ENCODE results near the gene RUNX1. TPM values are rescaled to one million over a fixed set of nuclear protein-coding genes. Genes with fewer than 3 reads are reported as not detected.

Gene RUNX1
- total RNA-seq, 1 donor from 2014 or later: 2.0 TPM

DNA sequence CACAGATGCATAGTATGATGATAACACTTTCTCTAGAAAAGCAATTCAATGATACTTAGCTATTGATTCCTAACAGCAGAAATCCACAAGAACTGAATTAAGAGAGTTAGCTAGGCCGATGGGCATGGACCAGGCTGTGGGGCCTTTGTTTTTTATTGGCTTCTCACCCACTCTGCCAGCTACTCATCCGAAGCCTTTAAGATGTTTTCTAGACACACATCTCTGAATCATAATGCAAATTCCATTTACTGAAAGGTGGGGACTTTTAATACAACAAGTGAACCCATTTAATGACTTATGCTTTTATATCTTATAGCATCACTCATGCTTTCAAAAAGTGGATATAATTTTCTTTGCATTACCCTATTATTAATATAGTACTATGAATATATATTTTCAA, 170.2 kb downstream of the RUNX1 start:
- DNase-seq: no peak

DNA sequence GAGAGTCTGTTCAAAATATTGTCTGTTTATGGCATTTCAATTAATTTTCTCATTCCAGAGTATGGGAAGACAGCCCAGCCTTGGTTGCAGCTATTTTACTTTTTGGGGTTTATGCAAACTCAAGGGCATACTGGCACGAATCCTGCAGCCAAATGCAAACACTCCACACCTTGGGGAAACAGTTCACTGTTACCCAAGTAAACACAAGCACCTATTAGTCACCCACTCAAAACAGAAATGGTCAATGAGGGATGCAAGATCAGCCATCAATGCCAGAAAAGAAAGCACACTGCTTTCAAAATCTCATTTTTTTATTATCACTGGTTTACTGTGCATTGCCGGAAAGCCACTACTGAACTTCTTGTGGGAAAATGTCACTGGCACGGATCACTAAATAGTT, 170.6 kb downstream of the RUNX1 start:
- DNase-seq: no peak

DNA sequence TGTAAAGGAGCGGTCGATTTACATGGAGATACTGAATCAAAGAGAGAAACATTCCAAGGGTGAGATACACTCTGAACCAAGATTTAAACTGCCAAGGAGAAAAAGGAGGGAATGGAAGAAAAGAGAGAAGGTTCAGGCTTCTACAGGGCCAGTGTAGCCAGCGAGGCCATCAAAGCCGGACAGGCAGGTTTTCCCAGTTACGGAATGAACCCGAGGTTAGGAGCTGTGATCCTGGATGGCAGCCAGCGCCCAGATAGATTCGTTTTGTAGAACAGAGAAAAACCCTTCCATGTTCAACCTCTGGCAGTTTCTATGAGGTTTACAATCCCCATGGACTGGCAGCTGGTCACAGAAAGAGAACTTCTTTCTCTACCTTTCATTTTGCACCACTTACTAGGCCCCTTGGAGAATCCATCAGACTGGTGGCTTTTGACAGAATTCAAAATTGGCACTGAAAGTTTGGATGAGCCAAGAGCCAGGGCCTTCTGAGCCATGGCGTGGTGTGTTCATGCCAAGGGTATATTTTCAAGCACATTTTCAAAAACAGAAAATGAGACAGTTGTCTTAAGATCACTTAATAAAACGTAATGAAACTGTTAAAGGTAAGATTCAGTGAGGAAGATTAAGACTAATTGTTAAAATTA, 171.5 kb downstream of the RUNX1 start:
- no peak for DNase-seq

DNA sequence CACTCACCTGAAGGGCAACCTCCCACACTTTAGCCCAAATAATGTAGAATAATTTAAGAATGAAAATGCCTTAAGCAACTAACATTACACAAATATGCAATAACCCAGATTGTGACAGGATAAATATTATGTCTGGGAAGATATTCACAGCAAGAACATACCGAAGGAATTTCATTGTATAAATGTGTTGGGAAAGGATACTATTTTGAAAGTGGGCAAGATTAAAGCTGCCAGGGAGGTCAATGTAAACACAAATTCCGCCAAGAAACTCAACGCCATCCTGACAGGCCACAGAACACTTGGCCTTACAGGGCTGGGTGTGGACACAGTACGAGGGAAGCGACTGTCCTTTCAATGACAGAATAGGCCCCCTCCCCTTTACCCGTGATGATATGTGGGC, 173.3 kb downstream of the RUNX1 start:
- no peak for DNase-seq

- no peak for DNase-seq
Measured at GRCh38 chr21:34874684-34875513, 174.2 kb downstream of the RUNX1 start.

GRCh38 chr21:34871026-34871908, 177.8 kb downstream of the RUNX1 start:
- DNase-seq: no peak

- DNase-seq: no peak
Measured at GRCh38 chr21:34870246-34870645, 178.9 kb downstream of the RUNX1 start.

GRCh38 chr21:34869545-34869944, 179.6 kb downstream of the RUNX1 start:
- no peak for DNase-seq

GRCh38 chr21:34867785-34868184, 181.3 kb downstream of the RUNX1 start:
- DNase-seq: no peak

- DNase-seq: no peak
Measured at GRCh38 chr21:34865400-34866241, 183.5 kb downstream of the RUNX1 start.

DNA sequence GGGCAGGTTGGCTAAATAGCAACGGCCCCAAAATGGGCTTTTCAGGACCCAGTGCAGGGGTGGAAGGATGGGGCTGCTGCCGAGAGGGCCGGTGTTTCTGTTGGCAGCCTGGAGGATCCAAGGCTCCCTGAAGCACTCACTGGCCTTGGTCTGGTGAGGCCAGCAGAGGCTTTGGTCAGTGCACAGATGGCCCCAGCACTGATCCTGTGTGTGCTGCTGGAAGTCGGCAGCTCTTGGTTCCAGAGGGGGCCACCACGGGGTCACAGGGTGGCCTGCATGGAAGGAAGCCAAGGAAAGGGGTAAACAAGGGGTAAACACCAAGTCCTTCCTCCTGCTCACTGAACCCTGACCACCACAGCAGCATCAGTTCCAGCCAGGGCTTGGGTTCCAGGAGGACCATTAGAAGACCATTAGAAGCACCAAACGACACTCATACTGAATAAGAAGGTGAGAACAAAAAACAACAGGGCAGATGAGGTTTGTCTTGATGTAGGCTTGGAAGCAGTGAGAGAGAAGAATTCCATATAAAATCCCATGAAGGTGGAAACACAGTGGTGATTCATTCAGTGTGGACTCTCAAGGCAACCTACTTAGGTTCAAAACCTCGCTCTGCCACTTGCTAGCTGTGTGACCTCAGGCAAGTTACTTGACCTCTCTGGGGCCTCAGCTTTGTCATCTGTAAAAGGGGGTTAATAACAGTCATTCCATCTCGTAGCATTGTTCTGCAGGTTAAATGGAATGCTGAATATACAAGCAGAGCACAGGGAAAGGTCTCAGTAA, 184.5 kb downstream of the RUNX1 start:
- no peak for DNase-seq

DNA sequence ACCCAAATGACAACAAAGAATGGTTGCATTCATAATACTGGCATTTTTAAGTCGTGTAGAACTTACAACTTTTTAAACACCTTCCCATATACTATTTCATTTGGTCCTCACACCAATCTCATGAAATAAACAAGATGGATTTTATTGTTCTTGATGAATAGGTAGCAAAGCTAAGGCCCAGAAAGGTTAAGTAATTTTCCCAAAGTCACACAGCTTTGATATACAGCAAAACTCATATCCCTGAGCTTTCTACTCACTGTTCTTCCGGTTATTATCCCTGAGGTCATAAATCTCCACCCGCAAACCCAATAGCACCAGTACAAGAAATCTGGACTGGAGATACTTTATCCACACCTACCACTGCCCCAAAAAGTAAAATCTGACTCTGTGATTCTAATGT, 186.2 kb downstream of the RUNX1 start:
- DNase-seq: no peak

- DNase-seq: no peak
Measured at GRCh38 chr21:34861258-34861657, 187.8 kb downstream of the RUNX1 start.

DNA sequence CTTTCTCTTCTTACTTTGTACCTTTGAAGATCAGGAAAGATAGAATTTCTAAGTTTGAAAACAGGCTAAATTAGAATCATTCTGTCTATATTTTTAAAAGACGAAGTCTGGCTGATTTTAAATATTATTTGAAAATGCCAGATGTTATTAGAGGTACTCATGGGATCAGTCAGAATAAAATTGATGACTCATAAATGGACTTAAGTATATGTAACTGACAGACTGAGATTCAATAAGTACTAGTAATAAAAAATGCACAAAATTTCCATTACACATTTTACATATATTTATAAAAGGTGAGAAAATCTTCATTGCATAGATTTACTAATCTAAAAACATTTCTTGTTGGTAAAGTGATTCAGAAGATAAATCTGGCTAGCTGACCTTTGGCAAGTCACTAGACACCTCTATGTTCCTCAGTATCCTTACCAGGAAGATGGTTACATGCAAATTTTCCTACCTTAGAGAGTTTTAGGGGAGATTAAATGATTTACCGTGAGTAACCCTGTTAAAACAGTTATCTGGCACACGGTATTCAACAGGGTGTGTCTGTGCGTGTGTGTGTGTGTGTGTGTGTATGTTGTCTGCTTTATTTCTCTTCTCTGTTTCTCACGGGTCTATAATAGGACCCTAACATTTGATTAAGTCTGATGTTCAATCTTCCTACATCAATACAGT, 189.0 kb downstream of the RUNX1 start:
- no peak for DNase-seq

DNA sequence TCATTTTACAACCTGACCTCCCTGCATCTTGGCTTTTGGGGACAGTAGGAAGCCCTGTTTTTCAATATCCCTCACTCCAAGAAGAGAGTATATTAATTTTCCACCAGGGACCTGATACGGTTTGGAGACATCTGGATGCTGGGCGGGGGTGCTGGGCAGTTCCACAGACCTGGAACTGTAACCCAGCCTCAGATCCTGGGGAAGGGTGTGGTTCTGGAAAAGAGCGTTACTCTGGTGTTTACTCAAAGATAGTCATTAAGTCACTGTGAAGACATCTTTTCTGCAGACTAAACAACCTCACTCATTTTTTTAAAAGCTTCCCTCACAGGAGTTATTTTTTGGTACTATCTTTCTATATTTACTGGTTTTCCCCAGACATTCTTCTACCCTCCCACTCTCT, 190.5 kb downstream of the RUNX1 start:
- no peak for DNase-seq

- no peak for DNase-seq
Measured at GRCh38 chr21:34857874-34858273, 191.2 kb downstream of the RUNX1 start.

- no peak for DNase-seq
Measured at GRCh38 chr21:34857122-34857713, 191.9 kb downstream of the RUNX1 start.

DNA sequence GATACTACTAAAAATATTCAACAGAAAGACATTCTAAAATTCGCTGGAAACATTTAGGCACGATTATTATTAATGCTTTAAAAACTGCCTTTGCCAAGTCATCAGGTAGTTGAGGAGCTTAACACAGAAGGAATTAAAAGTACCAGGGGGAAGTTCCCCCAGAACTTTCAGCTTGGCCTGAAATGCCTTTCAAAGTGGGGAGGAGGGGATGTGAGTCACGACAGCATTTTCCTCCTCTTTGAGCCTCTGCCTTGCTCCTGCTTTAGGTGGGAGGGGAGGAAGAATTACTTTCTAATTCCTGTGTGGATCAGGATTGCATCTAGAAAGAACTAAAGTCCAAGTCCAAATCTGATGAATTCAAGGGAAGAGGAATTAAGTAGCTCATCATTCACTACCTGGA, 196.7 kb downstream of the RUNX1 start:
- DNase-seq: no peak

DNA sequence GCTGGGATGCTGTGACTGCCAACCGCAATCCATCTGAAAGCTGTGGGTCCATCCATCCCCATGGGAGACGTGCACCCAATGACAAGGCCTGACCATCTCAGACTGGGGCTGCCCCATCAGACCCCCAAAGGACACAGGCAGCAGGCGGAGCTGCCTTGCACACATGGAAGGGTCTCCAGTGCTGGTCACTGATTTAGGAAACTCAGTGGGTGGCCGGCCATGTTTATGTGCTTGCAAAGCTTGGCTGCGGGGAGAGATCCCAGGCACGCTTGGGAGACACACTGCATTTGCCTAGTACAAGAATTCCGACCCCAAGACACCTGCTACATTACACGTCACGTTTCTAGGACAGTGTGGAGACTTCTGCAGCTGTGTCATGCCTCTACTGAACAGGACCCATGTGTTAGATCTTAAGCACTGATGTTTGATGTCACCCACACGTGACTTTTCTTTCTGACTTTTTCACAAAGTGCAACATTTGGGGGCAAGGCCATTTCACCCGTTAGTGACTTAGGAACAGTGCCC, 198.9 kb downstream of the RUNX1 start:
- no peak for DNase-seq

DNA sequence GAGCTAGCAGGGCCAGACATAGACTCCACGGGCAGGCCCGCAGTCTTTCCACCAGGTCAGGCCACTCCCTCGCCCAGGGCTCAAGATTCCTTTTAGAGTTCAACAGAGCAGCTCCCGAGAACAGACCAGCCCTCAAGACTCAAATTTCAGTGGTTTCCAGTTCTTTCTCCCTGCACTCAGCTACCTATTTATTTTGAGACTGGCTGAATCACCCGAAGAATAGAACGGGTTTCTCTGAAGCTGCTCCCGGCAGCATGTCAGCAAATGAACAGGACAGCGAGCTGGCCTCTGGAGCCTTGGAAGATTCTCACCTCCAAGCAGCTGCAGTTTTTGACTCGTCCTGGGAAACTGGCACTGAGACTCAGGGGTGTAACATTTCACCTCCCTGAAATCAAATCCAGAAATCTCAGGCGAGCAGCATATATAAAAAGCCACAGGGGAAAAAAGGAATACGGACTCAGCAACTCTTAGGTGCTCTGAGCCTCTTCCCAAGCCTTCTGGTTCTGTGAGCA, 202.4 kb downstream of the RUNX1 start:
- DNase-seq: no peak
